Ovary (tissue), 3 donors: Measurements from ENCODE around the gene GABRD.

Experiments used
- CTCF ChIP-seq, 3 donors: fragments of 450-650 bp in 2 of 3; fragments of 200-600 bp in 1 of 3; IDR thresholded peaks; one replicate each; pipeline versions ENCODE4 v1.5.1 to v1.8.0; 2016 to 2022; ENCODE audit warnings: antibody characterized with exemption in 3 of 3, mild to moderate bottlenecking in 1 of 3
- EP300 ChIP-seq: sonication (generic); formaldehyde crosslinking; IDR thresholded peaks from one replicate; pipeline ENCODE4 v1.6.1; 2017; ENCODE audit warnings: antibody characterized with exemption
- POLR2A ChIP-seq: fragments of 450-650 bp; IDR thresholded peaks from one replicate; pipeline ENCODE4 v1.6.1; 2017; ENCODE audit warnings: antibody characterized with exemption, mild to moderate bottlenecking, moderate library complexity
- donor health status: DM: no; HTN: no; CAD: no.

DNA sequence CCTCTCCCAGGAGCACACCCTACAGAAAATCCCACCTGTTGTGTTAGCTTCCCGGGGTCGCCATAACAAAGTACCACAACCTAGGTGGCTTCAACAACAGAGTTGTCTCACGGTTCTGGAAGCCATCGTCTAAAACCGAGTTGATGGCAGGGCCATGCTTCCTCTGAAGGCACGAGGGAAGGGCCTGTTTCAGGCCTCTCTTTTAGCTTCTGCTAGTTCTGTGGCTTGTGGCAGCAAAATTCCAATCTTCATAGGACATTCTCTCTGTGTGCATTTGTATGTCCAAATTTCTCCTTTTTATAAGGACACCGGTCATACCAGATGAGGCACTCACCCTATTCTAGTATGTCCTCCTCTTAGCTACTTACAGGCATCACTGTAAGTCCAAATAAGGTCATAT lies 18.7 kb upstream of the GABRD start:
- TF ChIP-seq CTCF (IDR thresholded peaks at IDR 0.05): no peak
- no peak for TF ChIP-seq POLR2A
- TF ChIP-seq EP300: no peak
